NCI-H2029 (cell line): ENCODE data around the gene SRSF2.
"Not testable (repeated sequence)": the region's sequence is repeated elsewhere in the genome, so short reads cannot be mapped to it uniquely, and the experiment has no call there.

Experiments
- DNase-seq: peaks from one replicate; lab custom pipeline; 2025; lab: John Stamatoyannopoulos, UW

Gene SRSF2

DNA sequence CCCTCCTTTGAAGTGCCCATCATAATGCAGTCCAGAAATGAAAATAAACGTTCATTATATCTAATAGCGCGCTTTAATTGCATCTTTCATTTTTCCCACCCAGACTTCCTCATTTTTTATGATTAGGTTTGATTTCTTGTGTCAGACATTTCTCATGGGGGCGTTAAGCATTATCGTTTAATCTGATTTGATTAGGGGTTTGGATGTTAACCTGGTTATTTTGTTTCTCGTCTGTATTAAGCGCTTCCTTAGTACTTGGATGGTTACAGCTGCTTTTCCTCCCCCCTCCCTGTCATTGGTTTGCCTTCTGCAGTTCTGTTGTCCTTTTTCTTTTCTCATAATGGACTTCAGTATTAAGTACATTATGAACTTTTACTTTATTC lies 1.3 kb upstream of the SRSF2 start:
- DNase-seq, result no peak

DNA sequence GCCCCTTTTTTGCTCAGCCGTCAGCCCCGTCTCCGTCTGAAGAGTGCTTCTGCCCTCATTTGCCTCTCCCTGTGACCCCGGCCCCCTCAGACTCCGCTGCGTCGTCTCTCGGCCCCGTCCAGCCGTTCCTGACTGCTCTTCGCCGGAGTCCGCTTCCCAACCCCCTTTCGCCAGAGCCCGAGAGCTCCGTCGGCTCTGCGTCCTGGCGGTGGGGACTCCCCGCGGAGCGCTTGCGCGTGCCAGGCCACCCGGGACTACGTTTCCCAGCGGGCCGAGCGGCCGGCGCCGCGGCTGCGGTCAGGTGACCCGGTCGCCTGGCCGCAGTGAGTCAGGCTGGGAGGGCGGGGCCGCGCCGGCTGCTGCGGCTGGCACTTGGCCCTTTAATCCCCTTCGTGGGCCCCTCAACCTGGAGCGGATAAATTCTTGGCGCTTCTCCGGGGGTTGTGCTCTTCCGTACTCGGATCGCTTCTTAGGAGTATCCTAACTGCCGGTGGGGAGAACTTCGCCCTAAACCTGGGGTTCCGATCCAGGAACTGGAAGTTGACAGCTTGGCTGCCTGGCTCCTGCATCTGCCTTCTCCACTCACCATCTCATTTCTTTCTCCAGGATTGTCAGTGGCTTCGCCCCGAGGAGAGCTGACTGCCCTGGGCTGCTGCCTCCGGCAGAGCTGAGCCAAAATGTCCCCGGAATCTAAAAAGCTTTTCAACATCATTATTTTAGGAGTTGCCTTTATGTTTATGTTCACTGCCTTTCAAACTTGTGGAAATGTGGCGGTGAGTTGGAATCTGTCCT lies 741 bp upstream of the SRSF2 start, which contains the start of gene MFSD11:
Gene MFSD11 (plus strand): TSS at position 444 of the 792 bp plus-strand sequence. CDS start 234 bp downstream, at position 678.
- DNase-seq, result peak; percentile 86

DNA sequence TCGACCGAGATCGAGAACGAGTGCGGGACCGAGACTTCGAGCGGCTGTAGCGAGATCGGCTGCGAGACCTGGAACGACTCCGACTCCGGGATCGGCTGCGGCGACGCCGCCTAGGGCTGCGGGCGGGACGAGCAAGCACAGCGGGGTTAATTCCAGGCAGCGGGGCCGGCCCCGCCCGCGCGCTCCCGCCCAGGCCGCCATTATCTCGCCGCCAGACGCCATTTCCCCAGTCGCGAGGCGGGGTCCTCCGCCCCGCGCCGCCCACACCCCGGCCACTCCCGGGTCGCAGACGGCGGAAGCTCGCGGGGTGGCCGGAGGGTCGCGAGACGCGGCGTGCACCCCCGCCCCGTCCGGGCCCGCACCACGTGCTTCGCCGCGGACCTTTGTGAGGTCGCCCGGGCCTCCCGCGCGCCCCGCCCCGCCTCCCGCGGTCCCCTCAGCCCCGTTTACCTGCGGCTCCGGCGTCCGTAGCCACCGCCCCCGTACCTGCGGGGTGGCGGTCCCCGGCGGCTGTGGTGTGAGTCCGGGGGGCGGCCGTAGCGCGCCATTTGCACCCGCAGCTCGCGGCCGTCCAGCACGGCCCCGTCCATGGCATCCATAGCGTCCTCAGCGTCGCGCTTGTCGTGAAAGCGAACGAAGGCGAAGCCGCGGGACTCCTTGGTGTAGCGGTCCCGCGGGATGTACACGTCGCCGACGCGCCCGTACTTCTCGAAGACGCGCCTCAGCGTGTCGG lies 616 bp downstream of the SRSF2 start:
- DNase-seq, result peak; percentile 46

DNA sequence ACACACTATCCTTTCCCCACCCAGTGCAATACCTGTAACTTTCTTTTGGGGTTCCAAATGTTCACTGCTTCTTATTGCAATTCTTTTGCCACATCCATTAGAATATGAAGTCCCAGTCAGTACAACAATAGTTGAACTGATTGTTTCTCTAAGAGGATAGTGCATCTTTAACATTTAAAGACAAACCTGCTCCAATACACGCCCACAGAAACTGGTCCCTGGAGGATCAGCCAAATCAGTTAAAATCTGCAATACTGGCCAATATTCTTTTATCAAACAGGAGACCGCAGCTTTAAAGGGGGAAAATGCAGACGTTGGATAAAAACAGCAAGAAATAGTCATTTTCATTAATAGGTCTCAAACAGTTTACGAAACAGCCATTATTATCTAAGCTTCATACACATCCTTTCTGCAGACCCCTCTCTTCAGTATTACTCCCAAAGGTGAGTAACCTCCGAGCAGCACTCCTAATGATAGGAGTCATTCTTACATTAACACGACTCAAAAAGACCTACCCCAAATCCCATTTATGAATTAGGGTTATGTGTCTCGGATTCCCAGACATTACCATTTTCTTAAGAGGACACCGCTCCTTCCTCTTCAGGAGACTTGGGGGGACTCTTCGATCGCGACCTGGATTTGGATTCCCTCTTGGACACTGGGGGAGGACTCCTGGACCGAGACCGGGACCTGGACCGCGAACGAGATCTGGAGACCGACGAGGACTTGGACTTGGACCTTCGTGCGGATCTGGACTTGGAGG lies 1.4 kb downstream of the SRSF2 start:
- no peak for DNase-seq

DNA sequence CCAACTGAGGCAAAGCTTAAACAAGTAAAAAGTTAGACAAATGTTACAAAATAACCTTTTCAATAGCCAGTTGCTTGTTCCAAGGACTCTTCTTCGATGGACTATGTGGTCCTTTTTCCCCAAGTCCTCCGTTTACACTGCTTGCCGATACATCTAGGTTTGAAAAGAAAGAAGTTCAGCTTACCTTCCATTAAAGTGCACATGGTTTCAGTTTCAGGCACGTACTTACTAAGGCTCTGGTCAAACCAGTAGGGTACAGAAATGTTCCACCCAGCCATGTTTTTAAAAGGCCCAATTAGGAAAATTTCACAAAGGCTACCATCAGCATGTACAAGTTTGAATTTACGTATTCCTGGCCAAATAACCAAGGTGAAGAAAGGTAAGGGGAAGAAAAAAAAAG lies 2.1 kb downstream of the SRSF2 start:
- DNase-seq, result no peak

DNA sequence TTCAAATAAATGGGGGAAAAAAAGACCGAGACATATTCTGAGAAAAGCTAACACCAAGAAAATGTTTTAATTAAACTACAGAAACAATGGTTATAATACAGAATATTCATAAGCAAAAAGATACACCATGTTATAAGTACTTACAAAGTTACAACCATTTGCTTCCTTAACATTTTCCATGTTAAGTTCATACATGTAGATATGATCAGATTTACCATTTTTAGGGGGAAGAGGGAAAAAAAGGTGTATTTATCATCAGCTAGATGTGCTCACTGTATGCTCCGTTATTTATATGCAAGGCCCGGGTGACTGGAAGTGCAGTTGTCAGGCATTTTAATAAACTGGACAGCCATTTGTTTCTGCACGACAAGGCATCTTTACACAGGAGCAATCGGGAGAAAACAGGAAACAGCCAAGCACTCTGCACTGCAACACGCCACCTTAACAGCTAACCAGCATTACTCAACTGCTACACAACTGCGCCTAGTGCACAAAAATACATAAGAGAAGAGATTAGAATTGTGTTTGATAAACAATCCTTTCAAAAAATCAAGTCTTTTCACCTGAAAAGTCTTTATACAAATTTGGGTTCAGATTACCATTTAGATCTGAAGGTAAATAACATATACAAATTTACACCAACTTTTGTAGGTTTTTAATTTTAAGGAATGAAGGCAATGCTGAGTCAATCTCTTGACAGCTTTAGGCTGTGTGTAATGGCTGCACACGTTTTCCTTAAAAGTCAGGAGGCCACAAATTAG lies 2.9 kb downstream of the SRSF2 start:
- DNase-seq, result no peak

DNA sequence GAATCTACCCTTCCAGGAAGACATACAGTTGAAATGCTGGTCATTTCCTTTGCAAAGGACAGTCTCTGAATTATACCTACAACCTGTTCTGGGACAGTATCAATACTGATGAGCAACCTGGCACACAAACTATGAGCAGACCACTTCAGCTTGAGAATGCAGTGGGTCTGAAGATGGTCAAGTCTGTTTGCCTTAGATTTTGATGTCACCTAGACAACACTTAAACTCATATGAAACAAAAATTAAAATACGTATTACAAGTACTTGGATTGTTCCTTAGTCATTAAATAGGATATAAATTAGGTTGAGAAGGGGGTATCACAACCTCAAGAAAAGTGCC lies 3.5 kb downstream of the SRSF2 start:
- no peak for DNase-seq

DNA sequence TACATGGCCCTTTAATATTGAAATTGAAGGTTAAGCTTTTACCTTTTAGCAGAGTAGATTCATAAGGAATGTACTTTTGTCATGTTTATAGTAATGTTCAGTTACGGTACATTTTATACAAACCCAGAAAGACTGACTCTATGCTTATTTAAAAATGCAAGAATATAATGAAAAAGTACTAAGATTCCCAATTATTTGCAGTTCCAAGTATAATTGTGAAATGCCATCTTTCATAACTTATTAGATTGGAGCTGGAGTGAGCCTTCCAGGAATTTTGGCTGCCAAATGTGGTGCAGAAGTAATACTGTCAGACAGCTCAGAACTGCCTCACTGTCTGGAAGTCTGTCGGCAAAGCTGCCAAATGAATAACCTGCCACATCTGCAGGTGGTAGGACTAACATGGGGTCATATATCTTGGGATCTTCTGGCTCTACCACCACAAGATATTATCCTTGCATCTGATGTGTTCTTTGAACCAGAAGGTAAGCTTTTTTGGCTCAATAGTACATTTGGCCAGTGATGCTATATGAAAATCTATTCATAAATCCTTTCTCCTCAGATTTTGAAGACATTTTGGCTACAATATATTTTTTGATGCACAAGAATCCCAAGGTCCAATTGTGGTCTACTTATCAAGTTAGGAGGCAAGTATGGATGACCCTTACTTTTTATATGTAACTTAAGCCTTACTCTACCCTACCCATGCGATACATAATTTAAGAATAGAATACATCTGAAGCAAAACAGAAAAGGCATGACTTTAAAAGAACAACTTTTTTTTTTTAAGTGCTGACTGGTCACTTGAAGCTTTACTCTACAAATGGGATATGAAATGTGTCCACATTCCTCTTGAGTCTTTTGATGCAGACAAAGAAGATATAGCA lies 4.2 kb downstream of the SRSF2 start:
- no peak for DNase-seq

DNA sequence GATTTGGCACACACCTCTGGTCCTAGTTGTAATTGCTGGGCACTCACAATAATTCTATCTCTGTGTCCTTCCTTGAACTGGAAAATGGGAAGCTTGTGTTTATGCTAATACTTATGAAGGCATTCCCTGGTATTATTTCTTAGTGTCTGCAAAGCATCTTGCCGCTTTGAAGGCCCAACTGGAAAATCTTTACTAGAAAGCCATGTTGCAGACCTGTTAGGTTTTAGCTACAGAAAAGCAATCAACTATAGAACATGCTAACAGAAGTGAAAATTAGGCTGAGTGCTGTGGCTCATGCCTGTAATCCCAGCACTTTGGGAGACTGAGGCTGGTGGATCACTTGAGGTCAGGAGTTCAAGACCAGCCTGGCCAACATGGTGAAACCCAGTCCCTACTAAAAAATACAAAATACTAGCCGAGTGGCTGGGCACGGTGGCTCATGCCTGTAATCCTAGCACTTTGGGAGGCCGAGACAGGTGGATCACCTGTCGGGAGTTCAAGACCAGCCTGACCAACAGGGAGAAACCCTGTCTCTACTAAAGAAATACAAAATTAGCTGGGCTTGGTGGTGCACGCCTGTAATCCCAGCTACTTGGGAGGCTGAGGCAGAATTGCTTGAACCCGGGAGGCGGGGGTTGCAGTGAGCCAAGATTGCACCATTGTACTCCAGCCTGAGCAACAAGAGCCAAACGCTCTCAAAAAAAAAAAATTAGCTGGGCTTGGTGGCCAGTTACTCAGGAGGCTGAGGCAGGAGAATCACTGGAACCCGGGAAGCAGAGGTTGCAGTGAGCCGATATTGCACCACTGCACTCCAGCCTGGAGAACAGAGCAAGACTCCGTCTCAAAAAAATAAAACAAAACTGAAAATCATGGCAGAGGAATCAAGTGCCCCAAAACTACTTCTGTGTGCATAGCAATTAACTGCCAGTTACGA lies 5.1 kb downstream of the SRSF2 start:
- not testable (repeated sequence) for DNase-seq

DNA sequence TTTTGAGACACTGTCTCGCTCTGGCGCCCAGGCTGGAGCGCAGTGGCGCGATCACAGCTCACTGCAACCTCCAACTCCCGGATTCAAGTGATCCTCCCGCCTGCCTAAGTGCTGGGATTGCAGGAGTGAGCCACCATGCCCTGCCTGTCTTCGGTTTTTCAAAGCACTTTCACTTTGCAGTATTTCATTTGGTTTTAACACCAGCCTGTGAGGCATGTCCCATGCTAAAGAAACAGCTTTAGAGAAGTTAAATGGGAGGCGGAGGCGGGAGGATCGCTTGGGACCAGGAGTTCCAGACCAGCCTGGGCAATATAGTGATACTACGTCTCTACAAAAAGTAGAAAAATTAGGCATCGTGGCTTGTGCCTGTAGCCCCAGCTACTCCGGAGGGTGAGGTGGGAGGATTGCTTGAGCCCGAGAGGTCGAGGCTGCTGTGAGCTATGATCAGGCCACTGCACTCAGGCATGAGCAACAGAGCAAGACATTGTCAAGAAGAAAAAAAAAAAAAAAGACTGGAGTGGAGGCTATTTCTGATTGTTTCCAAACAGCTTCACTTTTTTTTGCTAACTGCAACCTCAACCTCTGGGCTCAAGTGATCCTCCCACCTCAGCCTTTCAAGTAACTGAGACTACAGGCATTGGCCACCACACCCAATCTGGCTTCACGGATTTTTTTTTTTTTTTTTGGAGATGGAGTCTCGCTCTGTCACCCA lies 9.2 kb downstream of the SRSF2 start:
- DNase-seq, result no peak

DNA sequence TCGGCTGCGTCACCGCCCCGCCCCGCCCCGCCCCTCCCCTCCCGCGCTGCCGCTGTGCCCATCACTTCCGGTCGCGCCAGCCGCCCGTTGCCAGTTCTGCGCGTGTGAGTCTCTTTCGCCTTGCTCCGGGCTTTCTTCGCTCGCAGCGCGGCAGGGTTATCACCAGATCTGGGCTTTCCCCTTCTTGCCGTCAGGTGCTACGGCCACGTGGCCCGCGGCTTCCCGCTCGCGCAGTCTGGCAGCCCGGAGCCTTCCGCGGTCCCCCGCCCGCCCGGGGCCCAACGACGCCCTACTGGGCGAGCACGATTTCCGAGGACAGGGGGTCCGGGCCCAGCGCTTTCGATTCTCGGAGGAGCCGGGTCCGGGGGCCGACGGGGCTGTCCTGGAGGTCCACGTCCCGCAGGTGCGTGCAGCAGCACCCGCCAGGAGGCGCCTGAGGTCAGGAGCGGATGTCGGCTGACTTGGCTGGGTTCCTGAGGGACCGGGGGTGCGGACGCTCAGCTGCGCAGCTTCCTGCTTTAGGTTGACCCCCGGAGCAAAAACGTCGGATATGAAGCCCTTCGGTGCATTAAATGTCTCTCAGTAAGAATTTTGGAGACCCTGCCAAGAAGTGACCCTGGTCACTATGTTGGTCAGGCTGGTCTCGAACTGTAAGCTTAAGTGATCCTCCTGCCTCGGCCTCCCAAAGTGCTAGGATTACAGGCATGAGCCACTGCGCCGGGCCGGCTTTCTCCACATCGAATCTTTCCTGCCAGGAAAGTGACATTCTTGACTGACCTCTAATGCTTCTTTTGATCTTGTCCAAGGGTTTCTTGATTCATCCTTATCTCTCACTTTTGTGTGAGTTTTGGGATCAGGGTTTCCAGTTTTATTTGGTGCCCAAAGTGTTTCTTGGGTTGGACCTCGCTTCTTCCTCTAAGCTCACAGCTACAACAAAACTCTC lies 10.1 kb downstream of the SRSF2 start, which contains the start of gene METTL23:
Gene METTL23 (plus strand): TSS at position 64 of the 943 bp plus-strand sequence. CDS start 2,872 bp downstream, outside the sequence.
- peak; percentile 68 for DNase-seq

DNA sequence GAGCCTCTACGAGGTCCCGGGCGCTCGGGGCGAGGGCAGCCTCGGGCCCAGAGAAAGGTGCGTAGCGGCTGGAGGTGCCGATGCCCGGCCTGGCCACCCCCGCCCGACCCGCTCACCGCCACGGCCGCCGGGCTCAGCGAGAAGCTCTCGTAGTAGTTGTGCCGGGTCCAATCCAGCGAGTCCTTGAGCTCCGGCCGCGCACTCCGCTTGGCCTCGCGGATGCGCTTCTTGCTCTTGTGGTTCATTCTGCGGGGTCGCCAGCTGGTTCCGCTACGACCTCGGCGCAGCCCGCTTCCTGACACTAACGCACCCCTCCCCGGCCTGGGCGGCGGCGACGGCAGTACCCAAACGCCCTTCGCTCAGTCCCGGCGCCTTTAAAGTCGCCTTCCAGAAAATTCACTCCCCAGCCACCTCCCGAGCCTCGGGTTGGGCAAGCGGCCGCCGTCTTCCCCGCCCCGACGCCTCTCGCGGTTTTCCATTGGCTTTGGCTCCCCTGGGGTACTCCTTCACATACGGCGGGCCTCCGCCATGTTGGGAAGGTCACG lies 10.8 kb downstream of the SRSF2 start, which contains the start of gene JMJD6:
Gene JMJD6 (minus strand): TSS at position 376 of the 545 bp plus-strand sequence. CDS start 131 bp downstream, at position 245.
- DNase-seq, result peak; percentile 85

DNA sequence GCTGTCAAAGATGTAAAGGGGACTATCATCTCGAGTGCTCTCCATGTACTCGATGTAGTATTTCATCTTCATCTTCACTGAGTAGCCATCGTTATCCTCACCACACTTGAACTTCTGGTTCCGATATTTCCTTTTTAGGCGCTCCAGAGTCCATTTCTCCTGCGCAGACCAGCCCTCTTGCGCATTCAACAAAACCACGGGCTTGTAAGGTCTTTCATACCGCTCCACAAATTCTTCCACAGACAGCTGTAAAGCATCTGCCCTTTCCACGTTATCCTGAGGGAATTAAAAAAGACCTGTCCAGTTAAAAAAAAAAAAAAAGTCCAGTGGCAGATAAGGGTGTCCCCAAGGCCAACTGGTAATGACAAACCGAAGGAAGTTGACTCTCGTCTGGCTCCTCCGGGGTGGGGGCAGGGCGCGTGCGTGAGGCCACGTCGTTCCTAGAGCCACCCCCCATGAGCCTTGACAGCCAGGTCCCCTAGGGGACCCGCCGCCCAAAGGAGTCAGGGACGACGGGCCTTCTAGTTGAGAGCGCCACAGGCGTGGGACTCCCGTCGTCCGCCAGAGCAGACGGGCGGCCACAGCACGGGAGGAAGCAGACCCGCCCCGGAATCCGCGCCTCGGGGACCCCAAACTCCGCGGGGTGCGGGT lies 11.4 kb downstream of the SRSF2 start:
- no peak for DNase-seq

DNA sequence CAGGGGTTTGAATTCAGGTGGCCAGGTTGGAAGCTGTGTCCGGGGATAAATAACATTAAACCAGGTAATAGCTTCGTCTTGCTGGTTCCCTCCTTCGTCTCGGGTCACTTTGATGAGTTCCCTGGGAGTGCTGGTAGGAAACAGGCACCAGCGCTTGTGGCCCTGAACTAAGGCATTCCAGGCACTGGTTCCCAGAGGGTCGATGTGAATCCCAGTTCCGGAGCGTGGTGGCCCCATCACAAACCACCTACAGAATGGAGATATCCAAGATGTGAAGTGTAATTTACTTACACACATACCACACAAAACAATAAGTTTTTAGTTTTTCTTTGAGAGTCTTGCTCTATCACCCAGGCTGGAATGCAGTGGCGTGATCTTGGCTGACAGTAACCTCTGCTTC lies 13.3 kb downstream of the SRSF2 start:
- DNase-seq, result no peak

DNA sequence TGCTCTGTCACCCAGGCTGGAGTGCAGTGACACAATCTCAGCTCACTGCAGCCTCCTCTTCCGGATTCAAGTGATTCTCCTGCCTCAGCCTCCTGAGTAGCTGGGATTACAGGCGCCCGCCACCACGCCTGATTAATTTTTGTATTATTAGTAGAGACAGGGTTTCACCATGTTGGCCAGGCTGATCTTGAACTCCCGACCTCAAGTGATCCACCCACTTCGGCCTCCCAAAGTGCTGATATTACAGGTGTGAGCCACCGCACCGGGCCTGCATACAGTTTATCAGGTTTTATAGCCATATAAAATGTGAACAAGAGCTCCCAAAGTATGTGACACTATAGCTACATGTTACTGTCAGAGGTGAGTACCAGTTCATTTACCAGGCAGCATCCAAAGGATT lies 14.2 kb downstream of the SRSF2 start:
- DNase-seq, result not testable (repeated sequence)

DNA sequence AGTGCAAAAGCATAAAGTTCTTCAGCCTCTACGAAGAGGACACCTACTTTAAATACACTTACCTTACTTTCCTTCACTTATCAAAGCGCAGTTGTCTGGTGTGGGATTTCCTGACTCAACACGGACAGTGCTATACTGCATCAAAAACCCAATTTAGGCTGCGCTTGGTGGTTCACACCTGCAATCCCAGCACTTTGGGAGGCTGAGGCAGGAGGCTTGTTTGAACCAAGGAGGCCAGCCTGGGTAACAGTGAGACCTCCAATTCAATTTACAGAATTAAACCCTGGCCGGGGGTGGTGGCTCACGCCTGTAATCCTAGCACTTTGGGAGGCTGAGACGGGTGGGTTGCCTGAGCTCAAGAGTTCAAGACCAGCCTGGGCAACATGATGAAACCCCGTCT lies 14.9 kb downstream of the SRSF2 start:
- no peak for DNase-seq

DNA sequence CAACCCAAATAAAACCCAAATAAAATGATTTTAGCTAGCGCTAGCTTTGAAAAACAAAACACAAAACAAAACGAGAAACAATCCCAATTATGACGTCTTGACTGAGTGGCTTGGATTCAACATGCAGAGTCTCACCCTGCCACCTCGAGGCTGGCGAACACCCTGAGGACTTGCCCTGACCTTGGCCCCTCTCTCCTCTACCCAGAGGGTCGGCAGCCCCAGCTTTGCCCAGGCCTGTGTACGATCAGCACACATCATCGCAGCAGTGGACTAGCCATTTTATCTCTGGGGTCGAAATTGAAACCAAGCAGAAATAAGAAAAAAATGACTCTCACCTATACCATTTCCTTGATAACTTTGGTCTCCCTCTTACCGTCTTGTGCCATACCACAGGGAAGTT lies 15.7 kb downstream of the SRSF2 start:
- DNase-seq, result no peak
